Measurements from ENCODE around the gene NUDT7.

Gene NUDT7

DNA sequence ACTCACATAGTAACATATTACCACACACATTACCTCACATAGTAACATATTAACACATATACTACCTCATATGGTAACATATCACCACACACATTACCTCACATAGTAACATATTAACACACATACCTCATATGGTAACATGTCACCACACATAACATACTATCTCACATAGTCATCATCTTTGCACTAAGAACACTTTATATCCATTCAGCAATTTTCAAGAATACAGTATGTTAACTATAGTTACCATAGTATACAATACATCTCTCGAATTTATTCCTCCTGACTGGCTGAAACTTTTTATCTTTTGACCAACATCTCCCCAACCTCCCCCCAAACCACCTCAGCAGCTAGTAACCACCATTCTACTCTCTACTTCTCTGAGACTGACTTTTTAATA lies 7.6 kb downstream of the NUDT7 start:
- DNase-seq, result no peak

DNA sequence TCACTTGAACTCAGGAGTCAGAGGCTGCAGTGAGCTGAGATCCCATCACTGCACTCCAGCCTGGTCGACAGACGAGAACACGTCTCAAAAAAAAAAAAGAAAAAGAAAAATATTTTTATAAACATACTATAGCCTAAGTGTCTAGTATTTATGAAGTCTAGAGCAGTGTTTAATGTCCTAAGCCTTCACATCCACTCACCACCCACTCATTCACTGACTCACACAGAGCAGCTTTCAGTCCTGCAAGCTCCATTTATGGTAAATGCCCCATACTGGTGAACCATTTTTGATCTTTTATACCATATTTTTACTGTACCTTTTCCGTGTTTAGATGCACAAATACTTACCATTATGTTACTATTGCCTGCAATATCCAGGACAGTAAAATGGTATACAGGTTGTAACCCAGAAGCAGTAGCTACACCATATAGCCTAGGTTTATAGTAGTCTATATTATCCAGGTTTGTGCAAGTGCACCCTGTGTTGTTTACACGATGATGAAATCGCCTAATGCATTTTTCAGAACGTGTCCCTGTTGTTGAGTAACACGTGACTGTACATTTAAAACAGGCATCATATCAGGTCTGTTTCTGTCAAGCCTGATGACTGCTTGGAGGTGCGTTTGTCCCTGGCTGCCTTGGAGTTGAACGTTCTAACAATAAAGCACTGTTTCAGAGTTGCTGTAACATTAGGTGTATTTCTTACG lies 10.1 kb downstream of the NUDT7 start:
- DNase-seq, result no peak

DNA sequence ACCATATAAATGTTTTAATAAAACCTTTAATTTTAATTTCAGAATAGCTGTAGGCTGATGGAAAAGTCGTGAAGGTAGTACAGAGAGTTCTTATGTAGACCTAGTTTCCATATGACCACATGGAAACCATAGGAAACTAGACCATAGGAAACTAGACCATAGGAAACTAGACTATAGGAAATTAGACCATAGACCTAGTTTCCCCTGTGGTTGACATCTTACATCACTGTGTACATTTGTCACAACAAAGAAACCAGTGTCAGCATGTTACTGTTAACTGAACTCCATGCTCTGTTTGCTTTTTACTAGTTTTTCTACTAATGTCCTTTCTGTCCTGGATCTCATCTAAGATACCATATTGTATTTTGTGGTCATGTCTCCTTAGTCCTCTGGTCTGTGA lies 14.6 kb downstream of the NUDT7 start:
- DNase-seq, result no peak

DNA sequence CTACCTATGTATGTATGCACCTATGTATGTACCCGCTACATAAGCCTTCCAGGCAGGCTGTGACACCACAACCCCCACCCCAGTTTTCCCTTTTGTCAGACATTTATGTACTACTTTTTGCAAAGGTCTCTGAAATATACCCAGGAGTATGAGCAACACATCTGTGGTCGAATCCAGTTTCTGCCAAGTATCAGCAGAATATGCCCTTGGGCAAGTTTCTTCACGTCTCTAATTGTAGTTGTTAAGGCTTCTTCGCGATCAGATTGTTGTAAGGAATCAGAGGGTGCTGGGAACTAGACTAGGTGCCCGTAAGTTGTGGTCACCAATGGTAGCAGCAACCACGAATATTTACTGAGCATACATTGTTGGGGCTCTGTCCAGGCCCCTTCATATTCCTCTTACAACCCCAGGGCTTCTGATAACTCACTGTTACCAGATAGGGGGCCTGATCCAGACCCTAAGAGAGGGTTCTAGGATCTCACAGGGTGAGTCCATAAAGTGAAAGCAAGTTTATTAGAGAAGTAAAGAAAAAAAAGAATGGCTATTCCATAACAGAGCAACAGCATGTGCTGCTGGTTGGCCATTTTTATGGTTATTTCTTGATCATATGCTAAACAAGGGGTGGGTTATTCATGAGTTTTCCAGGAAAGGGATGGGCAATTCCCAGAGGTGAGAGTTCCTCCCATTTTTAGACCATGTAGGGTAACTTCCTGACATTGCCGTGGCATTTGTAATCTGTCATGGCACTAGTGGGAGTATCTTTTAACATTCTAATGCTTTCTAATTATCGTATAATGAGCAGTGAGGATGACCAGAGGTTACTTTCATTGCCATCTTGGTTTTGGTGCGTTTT lies 16.6 kb downstream of the NUDT7 start:
- no peak for DNase-seq

DNA sequence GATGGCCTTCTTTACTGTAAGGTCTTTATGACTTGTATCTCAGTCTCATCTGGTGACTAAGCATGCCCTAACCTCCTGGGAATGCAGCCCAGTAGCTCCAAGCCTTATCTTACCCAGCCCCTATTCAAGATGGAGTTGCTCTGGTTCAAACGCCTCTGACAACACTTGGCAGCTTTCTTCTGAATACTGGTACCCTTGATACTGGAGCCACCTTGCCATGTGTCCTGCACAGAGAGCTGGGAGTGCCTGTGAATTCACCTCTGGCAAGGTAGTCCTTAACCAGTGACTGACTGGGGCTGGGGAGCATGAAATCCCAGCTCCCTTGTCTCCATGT lies 17.2 kb downstream of the NUDT7 start:
- DNase-seq, result no peak

DNA sequence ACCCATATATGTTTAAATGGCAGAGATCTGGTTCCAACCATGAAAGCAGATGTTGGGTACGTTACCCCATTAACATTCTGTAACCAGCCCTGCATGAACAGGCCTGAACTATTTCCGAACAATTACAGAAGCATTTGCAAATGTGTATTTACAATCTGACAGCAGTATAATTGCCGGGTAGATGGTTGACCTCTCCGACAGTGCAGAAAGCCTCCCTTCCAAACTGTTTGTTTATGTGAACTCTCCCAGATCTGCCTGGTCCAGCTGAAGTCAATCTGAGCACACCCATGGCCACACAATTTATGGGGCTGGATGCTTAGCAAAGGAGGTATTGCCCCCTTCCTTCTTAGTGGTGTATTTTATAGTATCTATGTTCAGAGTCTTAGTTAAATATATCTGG lies 21.8 kb downstream of the NUDT7 start:
- no peak for DNase-seq

DNA sequence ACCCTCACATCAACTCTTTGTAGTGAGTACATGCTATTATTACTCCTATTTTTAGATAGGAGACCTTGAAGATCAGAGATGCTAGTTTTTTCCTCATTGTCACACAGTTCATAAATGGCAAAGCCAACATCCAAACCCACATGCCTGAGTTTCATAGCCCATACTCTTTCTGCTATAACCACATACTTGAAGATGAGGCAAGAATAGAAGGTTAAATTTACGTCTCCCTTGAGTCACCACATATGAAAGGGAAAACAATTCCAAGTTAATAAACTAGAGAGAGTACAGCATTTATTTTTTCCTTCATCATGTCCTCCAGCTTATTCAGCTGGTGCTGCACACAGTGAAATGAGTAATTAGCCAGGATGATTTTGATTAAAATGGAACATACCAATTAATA lies 23.7 kb downstream of the NUDT7 start:
- no peak for DNase-seq

DNA sequence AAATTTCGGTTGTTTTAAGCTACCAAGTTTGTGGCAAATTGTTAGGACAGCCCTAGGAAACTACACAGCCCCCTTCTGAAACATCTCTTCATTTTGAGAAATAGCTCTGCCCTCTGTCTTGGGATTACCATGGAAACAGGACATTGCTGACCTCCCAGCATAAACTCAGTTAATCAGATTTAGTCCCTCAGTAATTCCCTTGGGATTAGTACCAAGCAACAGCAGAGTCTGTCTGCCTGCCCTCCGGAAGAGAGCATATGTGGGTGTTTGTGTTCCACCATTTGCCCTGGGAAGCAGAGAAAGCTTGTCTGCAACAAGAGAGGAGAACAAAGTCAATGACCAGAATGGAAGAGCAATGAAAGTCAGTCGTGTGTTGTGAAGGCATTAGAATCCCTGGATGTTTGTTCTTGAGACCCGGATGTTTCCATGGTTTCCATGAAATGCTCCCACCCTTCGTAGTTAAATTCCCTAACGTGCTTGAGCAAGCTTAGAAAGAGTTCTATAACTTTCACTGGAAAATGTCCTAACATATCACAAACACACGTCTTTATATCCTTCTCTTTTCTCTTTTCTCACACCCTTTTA lies 26.2 kb downstream of the NUDT7 start:
- no peak for DNase-seq

DNA sequence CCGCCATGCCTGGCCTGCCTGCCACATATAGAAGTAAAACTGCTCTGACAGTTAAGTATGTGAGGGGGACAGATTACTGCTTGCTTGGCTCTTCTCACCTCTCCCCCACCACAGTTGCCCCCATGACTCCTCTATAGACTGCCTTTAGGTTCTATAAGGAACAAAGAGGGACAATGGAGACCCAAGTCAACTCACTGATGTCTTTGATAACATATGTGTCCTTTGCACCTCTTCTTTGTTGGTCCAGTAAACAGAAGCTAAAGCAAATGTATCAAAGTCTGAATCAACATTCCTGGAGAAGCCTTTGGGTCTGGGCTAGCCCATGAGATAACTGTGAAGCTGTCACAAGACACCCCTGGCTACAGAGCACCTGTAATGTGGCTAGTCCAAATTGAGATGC lies 27.1 kb downstream of the NUDT7 start:
- DNase-seq, result no peak

DNA sequence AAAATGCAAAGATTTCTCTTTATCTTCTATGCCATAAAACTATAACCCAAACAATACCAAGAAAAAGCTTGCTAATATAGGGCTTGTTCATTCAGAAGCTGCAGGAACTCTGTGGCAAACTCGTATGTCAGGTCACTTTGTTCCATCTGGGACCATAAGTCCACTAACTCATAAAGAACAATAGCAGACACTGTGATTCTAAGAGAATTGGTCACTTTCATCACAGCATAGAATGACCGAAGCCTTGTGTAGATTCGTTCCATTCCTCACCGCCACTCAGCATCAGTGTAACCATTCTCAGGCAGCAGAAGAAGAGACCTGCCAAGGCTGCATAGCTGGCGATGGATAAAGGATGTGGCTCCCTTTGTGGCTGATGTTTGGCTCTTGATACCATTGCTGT lies 35.7 kb downstream of the NUDT7 start:
- no peak for DNase-seq

DNA sequence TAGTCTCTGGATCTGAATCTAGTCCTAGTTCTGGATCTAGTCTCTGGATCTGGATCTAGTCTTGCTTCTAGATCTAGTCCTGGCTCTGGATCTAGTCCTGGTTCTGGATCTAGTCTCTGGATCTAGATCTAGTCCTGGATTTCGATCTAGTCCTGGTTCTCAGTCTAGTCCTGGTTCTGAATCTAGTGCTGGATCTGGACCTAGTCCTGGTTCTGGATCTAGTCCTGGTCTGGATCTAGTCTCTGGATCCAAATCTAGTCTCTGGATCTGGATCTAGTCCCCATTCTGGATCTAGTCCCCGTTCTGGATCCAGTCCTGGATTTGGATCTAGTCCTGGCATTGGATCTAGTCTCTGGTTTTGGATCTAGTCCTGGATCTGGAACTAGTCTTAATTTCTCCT lies 36.2 kb downstream of the NUDT7 start:
- no peak for DNase-seq

DNA sequence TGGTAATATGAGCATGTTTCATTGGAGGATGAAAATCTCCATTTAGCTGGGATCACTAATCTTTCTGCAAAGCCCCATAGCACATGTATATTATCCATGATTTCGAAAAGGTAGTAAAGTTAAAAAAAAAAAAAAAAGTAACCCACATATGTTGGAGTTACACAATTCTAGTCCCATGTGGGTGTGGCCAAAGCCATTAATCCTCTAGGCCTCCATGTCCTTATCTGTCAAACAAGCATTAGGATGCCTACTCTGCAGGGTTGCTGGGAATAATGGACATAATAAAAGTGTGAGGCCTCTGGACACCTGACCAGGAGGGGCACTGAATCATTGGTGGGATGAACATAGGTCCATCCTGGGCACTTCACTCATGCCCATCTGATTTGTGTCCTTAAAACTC lies 36.9 kb downstream of the NUDT7 start:
- DNase-seq, result no peak

DNA sequence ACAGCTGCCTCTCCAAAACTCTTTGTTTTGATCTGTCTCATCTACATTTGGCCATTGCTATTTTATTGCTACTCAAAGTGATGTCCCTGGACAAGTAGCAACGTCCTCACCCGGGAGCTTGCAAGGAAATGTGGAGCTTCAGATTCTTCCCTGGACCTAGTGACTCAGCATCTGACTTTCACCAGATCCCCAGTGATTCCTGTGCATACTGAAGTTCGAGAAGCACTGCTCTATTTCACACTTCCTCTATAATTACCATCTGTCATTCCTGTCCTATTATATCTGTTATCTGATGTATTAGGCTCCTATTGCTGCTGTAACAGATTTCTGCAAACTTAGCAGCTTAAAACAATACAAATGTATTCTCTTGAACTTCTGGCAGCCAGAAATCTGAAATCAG lies 37.5 kb downstream of the NUDT7 start:
- DNase-seq, result no peak

DNA sequence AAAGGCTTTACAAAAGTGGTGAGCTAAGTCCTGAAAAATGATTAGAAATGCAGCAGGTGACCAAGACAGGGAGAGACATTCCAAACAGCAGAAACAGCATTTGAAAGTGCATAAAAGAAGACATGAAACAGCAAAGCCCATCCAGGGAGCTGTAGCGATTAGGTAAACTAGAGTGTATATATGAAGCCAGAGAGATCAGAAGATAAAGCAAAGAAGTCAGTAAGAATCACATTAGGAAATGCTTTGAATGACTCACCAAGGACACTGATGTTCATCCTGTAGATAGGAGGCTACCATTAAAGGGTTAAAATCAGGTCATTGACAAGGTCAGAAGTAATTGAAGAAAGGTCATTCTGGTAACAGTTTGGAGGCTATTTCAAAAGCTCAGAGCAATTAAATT lies 38.5 kb downstream of the NUDT7 start:
- DNase-seq, result no peak

DNA sequence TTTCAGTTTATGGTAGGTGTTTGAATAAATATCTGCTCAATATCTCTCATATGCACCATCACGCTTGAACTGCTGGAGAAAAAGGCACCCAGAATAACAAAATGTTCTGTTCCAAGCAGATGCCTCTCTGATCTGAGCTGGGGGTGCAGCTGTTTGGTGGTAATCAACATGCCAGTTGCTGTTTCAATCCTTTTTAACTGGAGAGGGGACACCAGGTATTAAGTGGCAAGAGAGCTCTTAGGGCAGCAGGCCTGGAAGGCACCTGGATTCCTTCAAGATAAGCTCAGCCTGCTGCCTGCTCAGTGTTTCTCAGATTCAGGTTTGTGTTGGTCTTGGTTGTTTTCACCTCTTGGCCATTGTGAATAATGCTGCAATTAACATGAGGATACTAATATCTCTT lies 38.9 kb downstream of the NUDT7 start:
- DNase-seq, result no peak

DNA sequence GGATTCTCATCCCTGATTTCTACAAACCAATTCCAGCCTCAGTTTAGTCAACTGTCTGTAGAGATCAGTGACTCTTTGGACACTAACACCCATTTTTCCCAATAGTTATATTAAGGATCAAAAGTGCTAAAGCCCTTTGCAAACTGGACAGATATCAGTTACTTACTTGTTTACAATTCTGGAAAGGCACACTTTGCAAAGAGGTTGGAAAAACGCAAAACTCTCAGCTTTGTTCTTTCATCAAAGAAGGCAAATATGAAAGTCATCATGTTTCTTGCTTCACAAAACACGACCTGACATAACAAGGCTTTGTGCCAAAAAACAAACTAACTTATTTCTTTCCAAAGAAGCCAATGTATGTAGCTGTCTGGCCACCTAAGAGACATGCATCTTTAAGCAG lies 39.9 kb downstream of the NUDT7 start:
- DNase-seq, result no peak

DNA sequence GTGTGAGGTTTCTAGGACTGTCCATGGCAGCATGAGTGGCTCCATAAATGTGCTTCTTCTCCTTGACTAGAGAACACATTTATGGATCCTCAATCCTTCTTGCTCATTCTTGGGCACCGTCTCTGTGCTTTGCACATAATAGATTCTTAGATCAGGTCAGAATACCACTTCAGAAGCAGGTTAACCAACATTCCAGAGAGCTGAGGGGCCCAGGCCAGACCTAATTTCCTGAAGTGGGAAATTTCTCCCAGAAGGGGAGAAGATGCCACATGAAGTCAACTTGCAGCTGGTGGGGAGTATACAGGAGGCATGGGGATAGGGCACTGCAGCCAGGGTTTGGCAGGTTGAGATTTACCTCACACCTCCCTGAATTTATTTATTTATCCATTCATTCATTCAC lies 41.7 kb downstream of the NUDT7 start:
- DNase-seq, result no peak

DNA sequence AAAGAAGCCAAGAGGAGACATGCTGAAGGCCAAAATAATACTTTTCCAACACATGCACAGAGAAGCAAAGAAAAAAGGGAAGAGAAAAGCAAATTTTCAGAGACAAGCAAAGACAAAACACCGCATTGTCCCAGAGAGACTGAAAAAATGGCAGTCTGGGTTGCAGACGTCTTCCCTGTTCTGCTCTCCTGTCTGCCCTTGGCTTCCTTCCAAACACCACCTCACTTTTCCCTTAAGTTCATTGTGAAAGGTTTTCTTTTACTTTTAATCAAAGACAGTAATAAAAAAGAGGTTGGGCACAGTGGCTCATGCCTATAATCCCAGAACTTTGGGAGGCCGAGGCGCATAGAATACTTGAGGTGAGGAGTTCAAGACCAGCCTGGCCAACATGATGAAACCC lies 44.9 kb downstream of the NUDT7 start:
- DNase-seq, result no peak

DNA sequence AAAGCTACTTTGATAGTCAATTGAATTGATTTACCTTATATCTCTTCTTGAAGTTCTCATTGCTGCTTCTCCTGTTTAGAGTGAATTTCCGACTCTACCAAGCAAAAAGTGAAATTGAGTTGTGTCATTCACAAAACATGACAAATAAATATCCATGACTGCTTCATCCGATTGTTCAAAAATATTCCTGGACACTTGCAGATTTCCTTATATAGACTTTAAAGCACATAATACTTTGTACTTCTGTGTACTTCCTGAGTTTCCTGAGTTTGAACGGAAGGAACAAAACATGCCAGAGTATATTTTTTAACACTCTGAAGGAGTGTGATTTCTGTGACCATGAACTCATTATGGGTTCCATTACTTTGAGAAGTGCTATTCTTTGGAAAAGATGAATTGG lies 45.5 kb downstream of the NUDT7 start:
- no peak for DNase-seq

DNA sequence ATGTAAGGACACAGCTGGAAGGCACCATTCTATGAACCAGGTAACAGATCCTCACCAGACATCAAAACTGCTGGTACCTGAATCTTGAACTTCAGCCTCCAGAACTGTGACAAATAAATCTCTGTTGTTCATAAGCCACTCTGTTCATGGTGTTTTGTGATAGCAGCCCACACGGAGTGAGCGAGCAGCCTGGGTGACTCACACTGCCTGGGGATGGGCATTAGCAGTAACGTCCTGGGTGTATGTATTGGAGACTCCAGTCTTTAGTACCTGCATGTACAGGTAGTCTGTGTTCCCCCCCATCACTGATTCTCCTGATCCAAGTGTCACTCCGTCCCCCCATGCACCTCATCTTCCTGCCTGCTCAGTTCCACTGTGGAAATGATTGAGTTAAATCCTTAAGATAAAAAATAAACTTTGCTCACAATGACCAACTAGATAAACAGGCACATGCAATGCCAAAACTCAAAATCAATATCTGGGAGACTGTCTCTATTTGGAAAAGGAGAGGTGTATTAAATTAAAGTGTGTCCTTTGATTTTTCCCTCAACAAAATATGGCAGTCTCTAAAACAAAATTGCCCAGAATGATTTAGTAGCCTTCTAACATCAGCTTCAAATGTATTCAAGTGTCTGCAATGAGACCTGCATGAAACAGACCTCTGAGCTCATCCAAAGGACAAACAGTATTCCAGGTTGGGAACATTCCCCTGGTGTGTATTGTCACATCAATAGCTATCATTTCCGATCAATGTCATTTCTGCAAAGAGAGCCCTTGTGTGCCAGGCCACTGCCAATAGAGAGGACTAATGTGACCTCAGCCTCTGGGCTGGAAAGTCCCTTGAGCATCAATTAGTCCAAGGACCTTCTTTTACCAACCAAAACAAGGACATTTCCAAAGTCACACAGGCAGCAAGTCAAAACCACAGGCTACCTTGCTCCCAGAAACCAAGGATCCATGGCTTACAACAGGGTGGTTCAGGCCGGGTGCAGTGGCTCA lies 53.9 kb downstream of the NUDT7 start:
- DNase-seq, result no peak

DNA sequence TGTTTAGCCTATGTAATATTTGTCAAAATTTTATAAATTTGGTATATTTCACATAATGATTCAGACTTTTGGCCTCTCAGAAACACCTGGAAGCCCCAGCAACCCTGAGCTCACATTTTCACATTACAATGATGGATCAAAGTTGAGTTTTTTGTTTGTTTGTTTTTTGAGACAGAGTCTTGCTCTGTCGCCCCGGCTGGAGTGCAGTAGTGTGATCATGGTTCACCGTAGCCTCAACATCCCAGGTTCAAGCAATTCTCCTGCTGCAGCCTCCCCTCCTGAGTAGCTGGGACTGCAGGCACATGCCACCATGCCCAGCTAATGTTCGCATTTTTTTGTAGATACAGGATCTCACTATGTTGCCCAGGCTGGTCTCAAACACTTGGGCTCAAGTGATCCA lies 55.4 kb downstream of the NUDT7 start:
- DNase-seq, result no peak

DNA sequence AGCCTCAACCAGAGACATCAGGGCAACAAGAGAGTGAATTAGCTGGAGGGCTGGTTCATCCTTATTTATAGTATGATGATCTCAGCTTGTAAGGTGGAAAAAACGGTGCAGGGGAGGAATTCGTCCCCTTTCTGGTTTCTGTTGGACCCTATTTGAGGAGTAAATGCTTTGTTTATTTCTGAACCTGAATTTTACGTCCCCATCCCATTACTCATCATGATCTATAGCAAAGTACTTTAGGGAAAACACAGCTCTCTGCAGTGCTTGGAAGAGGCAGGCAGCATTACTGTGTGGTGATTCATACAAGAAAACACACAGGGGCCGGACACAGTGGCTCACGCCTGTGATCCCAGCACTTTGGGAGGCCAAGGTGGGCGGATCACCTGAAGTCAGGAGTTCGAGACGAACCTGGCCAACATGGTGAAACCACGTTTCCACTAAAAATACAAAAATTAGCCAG lies 58.1 kb downstream of the NUDT7 start:
- no peak for DNase-seq

DNA sequence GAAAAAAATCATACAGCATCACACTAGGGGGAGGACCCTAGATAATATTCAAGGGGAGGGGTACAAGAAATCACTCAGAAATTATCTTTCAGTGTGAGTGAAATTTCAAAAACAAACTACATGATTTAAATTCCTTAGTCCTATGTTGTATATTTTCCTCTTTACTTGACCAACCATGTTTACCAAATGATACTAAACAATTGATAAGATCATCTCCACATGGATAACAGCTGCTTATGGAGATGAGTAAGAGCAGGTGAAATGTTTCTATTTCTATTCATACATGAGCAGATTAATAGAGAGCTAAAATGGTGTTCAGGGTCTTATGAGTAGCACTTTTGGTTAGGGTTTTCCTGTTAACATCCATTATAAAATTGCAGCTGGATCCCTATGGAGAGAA lies 58.8 kb downstream of the NUDT7 start:
- no peak for DNase-seq
